A549 (cell line): ENCODE data around the gene SSBP2. TPM values are rescaled to one million over a fixed set of nuclear protein-coding genes. Genes with fewer than 3 reads are reported as not detected.
A peak's percentile ranks its signal among the peaks of the same experiment; 100 is the strongest.

Source experiments
- ATAC-seq, 2 experiments: fragments of 200-7000 bp in 1 of 2; fragments of >200 bp in 1 of 2; cut with Nextera tagmentation in 1 of 2; cut with Tn5 transposase in 1 of 2; 3 replicates each; pipeline versions ENCODE4 v1.8.0 to v1.9.1; 2018 to 2020; ENCODE audit warnings: mild to moderate bottlenecking in 1 of 2, moderate library complexity in 1 of 2
- CTCF ChIA-PET: fragments of 300-600 bp; sonication (Branson Sonifier 250); formaldehyde crosslinking; extraction: SDS; loops from one replicate; lab custom pipeline; 2021; ENCODE audit warnings: antibody characterized with exemption, inconsistent platforms; lab: Yijun Ruan, JAX
- POLR2A ChIA-PET: fragments of 350-600 bp; formaldehyde crosslinking; extraction: SDS; loops from one replicate; lab custom pipeline; 2021; ENCODE audit warnings: antibody characterized with exemption, inconsistent platforms; lab: Yijun Ruan, JAX
- DNase-seq, 2 experiments: peaks; one replicate each; pipeline versions ENCODE4 v3.0.0 to v3.0.0-alpha.2; 2011 to 2016; ENCODE audit warnings: low read depth in 1 of 2, low spot score in 1 of 2
- FAIRE-seq: peaks from 2 replicates; lab custom pipeline; 2011; peaks lifted over from hg19 to GRCh38; lab: Jason Lieb, UNC
- H3K27ac ChIP-seq, 2 experiments: fragments of >200 bp; sonication (Bioruptor Twin); formaldehyde crosslinking; 3 replicates each; pipeline ENCODE4 v1.5.1; 2016 to 2017
- H3K4me1 ChIP-seq: fragments of >200 bp; sonication (Bioruptor Twin); formaldehyde crosslinking; 3 replicates; pipeline ENCODE4 v1.6.1; 2016
- H3K4me2 ChIP-seq: fragments of >200 bp; sonication (Bioruptor Twin); formaldehyde crosslinking; 3 replicates; pipeline ENCODE4 v1.6.1; 2016
- H3K4me3 ChIP-seq: fragments of >200 bp; sonication (Bioruptor Twin); formaldehyde crosslinking; 3 replicates; pipeline ENCODE4 v1.5.1; 2016
- H3K9me3 ChIP-seq: fragments of >200 bp; sonication (Bioruptor Twin); formaldehyde crosslinking; 3 replicates; pipeline ENCODE4 v1.6.1; 2016
- CBX2 ChIP-seq: fragments of 200-600 bp; sonication (generic); IDR thresholded peaks from 2 replicates; pipeline ENCODE4 v1.6.1; 2016; ENCODE audit warnings: low read depth, mild to moderate bottlenecking, borderline replicate concordance
- CEBPB ChIP-seq, 2 experiments: fragments of >200 bp in 1 of 2; sonication (Bioruptor Twin) in 1 of 2; formaldehyde crosslinking in 1 of 2; IDR thresholded peaks; 2 replicates each; pipeline ENCODE4 v1.6.1; 2012 to 2016
- CHD2 ChIP-seq: fragments of 150-350 bp; IDR thresholded peaks from 2 replicates; pipeline ENCODE4 v1.6.1; 2014; ENCODE audit warnings: low read length; ENCODE audit not compliant: partially characterized antibody
- EHF ChIP-seq: fragments of 250-450 bp; sonication (Bioruptor Pico); IDR thresholded peaks from 2 replicates; pipeline ENCODE4 v1.5.0; 2020; ENCODE audit warnings: mild to moderate bottlenecking
- ELK1 ChIP-seq: fragments of 150-350 bp; IDR thresholded peaks from 2 replicates; pipeline ENCODE4 v1.6.1; 2014; ENCODE audit warnings: low read depth, mild to moderate bottlenecking, low read length
- EP300 ChIP-seq, 2 experiments: fragments of >200 bp; sonication (Bioruptor Twin); formaldehyde crosslinking; IDR thresholded peaks; 2 replicates in 1 of 2; 3 replicates in 1 of 2; pipeline ENCODE4 v1.6.1; 2016 to 2017
- GATA3 ChIP-seq: IDR thresholded peaks from 2 replicates; pipeline ENCODE4 v1.6.1; 2012; ENCODE audit warnings: borderline replicate concordance
- HDAC2 ChIP-seq: fragments of 200-600 bp; sonication (generic); IDR thresholded peaks from 2 replicates; pipeline ENCODE4 v1.6.1; 2016
- HMGXB4 ChIP-seq: fragments of 250-450 bp; sonication (Bioruptor Pico); IDR thresholded peaks from 2 replicates; pipeline ENCODE4 v1.5.0; 2021; ENCODE audit warnings: mild to moderate bottlenecking, moderate library complexity, borderline replicate concordance
- HOXA7 ChIP-seq: fragments of 250-450 bp; sonication (Bioruptor Pico); IDR thresholded peaks from 2 replicates; pipeline ENCODE4 v1.5.0; 2020; ENCODE audit warnings: mild to moderate bottlenecking, moderate library complexity
- JUN ChIP-seq, 2 experiments: fragments of >200 bp; sonication (Bioruptor Twin); formaldehyde crosslinking; IDR thresholded peaks; 2 replicates in 1 of 2; 3 replicates in 1 of 2; pipeline ENCODE4 v1.6.1; 2016 to 2017
- KDM1A ChIP-seq: fragments of 200-600 bp; sonication (generic); IDR thresholded peaks from 2 replicates; pipeline ENCODE4 v1.6.1; 2016; ENCODE audit warnings: low read depth, mild to moderate bottlenecking
- NFE2L2 ChIP-seq: fragments of 150-350 bp; conservative IDR thresholded peaks from 2 replicates; pipeline ENCODE4 v1.6.1; 2014; ENCODE audit warnings: low read length
- NR3C1 ChIP-seq: fragments of >200 bp; sonication (Bioruptor Twin); formaldehyde crosslinking; IDR thresholded peaks from 3 replicates; pipeline ENCODE4 v1.6.1; 2017
- POLR2A ChIP-seq: IDR thresholded peaks from 2 replicates; pipeline ENCODE4 v1.6.1; 2012; ENCODE audit warnings: mild to moderate bottlenecking, low read length
- RNF2 ChIP-seq: fragments of 200-600 bp; sonication (generic); IDR thresholded peaks from 2 replicates; pipeline ENCODE4 v1.6.1; 2016; ENCODE audit warnings: low read depth, mild to moderate bottlenecking, antibody characterized with exemption, moderate library complexity, borderline replicate concordance
- ZC3H11A ChIP-seq: fragments of 450-650 bp; IDR thresholded peaks from 2 replicates; pipeline ENCODE4 v1.6.1; 2014; ENCODE audit warnings: antibody characterized with exemption, mild to moderate bottlenecking
- ZNF302 ChIP-seq: fragments of 250-450 bp; sonication (Bioruptor Pico); IDR thresholded peaks from 2 replicates; pipeline ENCODE4 v1.9.0; 2021; ENCODE audit warnings: inconsistent platforms, mild to moderate bottlenecking, moderate library complexity
- WGBS: methylation state at CpG from one replicate; pipeline ENCODE4 v1.1.6; 2017; ENCODE audit errors: missing lambda C conversion rate; 5-methylcytosine and 5-hydroxymethylcytosine counted together
- polyA plus RNA-seq, 4 experiments: library from polyadenylated mRNA; depleted of rRNA in 3 of 4; stranded (reverse); fragments of >200 nt; fragmentation: RNase III in 1 of 4; extraction: RNeasy Plus Mini Kit Qiagen cat#74134 plus additional on column Dnase treatment in 1 of 4; gene quantifications; 2 replicates in 3 of 4; 3 replicates in 1 of 4; pipeline ENCODE4 v1.2.3, GENCODE V29; 2011 to 2017
- TF ChIP-seq, protein P1 (sequence below): fragments of 200-600 bp; sonication (generic); IDR thresholded peaks from 2 replicates; pipeline ENCODE4 v1.6.1; 2016; ENCODE audit warnings: antibody characterized with exemption, mild to moderate bottlenecking, moderate library complexity

SSBP2 gene
- polyA plus RNA-seq, 2 of the 4 experiments (the other 2 are of a cell fraction) = 4.5 to 14.2 TPM

DNA sequence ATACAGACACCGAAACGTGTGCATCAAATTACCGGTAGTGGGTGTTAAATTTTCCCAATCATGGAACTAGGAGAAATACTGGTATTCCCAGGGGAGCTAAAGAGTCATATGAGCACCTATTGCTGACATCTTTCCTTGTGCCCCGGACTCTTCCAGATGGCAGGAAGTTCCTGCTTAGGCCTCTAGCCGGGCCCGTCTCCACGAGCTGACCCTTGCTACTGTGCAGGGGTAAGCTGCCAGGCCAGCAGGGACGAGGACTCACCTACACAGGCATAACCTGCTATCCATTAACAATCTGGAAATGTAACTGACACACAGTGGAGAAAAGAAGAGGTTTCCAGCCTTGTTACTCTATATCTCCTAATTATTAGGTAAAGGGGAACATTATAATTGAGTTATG, 16.2 kb upstream of the SSBP2 start:
- Histone ChIP-seq H3K27ac (peak overlapping the region in 1 of 2 experiments; percentile 30; a peak in 3 of 6 replicates), H3K4me2 (no peak overlapping the region), H3K4me3 (no peak overlapping the region), H3K4me1 (peaks cover 32% of the 10 kb centered on the region), H3K9me3 (no peaks in the 10 kb centered on the region)
- ChIA-PET POLR2A (no interaction called here), CTCF (interaction anchor here (0.6 to 1.6 kb wide), 4 partner anchors 9 to 28 kb away, joined by 4 read pairs; no protein-coding TSS in a partner anchor)
- no peak for TF ChIP-seq POLR2A
- no peak for TF ChIP-seq NFE2L2
- no peak for TF ChIP-seq CBX2
- no peak for TF ChIP-seq HMGXB4
- TF ChIP-seq, protein P1, sequence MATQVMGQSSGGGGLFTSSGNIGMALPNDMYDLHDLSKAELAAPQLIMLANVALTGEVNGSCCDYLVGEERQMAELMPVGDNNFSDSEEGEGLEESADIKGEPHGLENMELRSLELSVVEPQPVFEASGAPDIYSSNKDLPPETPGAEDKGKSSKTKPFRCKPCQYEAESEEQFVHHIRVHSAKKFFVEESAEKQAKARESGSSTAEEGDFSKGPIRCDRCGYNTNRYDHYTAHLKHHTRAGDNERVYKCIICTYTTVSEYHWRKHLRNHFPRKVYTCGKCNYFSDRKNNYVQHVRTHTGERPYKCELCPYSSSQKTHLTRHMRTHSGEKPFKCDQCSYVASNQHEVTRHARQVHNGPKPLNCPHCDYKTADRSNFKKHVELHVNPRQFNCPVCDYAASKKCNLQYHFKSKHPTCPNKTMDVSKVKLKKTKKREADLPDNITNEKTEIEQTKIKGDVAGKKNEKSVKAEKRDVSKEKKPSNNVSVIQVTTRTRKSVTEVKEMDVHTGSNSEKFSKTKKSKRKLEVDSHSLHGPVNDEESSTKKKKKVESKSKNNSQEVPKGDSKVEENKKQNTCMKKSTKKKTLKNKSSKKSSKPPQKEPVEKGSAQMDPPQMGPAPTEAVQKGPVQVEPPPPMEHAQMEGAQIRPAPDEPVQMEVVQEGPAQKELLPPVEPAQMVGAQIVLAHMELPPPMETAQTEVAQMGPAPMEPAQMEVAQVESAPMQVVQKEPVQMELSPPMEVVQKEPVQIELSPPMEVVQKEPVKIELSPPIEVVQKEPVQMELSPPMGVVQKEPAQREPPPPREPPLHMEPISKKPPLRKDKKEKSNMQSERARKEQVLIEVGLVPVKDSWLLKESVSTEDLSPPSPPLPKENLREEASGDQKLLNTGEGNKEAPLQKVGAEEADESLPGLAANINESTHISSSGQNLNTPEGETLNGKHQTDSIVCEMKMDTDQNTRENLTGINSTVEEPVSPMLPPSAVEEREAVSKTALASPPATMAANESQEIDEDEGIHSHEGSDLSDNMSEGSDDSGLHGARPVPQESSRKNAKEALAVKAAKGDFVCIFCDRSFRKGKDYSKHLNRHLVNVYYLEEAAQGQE = no peak
- no peak for TF ChIP-seq CHD2
- no peak for TF ChIP-seq EHF (CRISPR knock-in tag)
- no peak for TF ChIP-seq HOXA7 (CRISPR knock-in tag)
- no peak for TF ChIP-seq KDM1A
- TF ChIP-seq CEBPB (IDR thresholded peaks at IDR 0.05) = no peak
- WGBS = 89% methylated on average over 8 of the region's 8 CpGs
- no peak for ATAC-seq
- DNase-seq = no peak
- FAIRE-seq = no peak

DNA sequence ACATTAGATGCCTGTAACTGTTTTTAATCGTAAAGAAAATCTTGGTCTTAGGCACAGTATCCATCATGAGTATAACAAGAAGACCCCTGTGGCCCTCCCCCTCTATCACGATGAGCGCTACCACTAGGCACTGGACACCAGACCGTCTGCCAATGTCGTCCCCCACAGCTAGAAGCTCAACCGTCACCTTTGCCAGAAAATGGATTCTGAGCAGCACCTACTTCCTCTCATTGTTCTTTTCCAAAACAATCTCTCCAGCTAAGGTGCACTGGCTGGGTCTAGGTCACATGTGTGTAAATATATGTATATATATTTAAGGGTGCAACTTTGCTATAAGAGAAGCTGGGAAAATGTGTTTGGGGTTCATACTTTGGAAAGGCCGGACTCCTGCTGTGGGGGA, 15.7 kb upstream of the SSBP2 start:
- no peak for DNase-seq
- Histone ChIP-seq H3K9me3 (no peaks in the 10 kb centered on the region), H3K4me3 (no peak overlapping the region), H3K4me1 (peaks cover 32% of the 10 kb centered on the region), H3K4me2 (no peak overlapping the region), H3K27ac (no peak overlapping the region)
- TF ChIP-seq EP300 (IDR thresholded peaks at IDR 0.05) (no peak), ZC3H11A (no peak), GATA3 (no peak), HDAC2 (no peak), JUN (IDR thresholded peaks at IDR 0.05) (no peak), ELK1 (no peak), RNF2 (no peak), ZNF302 (no peak), NR3C1 (no peak)
- TF ChIP-seq, protein P1 = no peak
- ChIA-PET POLR2A (no interaction called here), CTCF (interaction anchor here (0.6 to 1.6 kb wide), 2 partner anchors 9 to 24 kb away, joined by 3 to 4 read pairs; no protein-coding TSS in a partner anchor)
- 93% methylated on average over 7 of the region's 7 CpGs for WGBS
- no peak for FAIRE-seq
- ATAC-seq = no peak
